GM12878 (cell line): ENCODE measurements around the gene B4GALNT4. TPM values are rescaled to one million over a fixed set of nuclear protein-coding genes. Genes with fewer than 3 reads are reported as not detected.

Experiments
- ATAC-seq: fragments of 200-7000 bp; cut with Tn5 transposase; 3 replicates; pipeline ENCODE4 v1.9.1; 2020; ENCODE audit warnings: mild to moderate bottlenecking, moderate library complexity
- BruUV-seq: library from RNA; stranded (reverse); fragments of 400-500 nt; replicated peaks from 2 replicates; lab custom pipeline; 2021; lab: Mats Ljungman, UMichigan
- CTCF ChIA-PET: fragments of 300-600 bp; sonication (Branson Sonifier 250); formaldehyde crosslinking; extraction: SDS; loops from one replicate; lab custom pipeline; 2021; ENCODE audit warnings: inconsistent platforms; lab: Yijun Ruan, JAX
- POLR2A ChIA-PET: fragments of 350-600 bp; formaldehyde crosslinking; extraction: SDS; loops from one replicate; lab custom pipeline; 2021; ENCODE audit warnings: inconsistent platforms; lab: Charles Lee
- RAD21 ChIA-PET: fragments of 300-600 bp; sonication (Branson Sonifier 250); formaldehyde crosslinking; loops from one replicate; lab custom pipeline; 2023; ENCODE audit warnings: antibody characterized with exemption; ENCODE audit not compliant: unreplicated experiment; lab: Charles Lee
- SMC1A ChIA-PET: fragments of 300-600 bp; sonication (Branson Sonifier 250); formaldehyde crosslinking; loops from one replicate; lab custom pipeline; 2023; ENCODE audit not compliant: unreplicated experiment, uncharacterized antibody; lab: Charles Lee
- DNase-seq: peaks from one replicate; pipeline ENCODE4 v3.0.0-alpha.2; 2011; ENCODE audit warnings: low read depth, low spot score
- FAIRE-seq: peaks from 3 replicates; lab custom pipeline; 2011; peaks lifted over from hg19 to GRCh38; lab: Jason Lieb, UNC
- H2AFZ ChIP-seq: 2 replicates; pipeline ENCODE4 v1.6.0; 2011; ENCODE audit warnings: low read depth, low read length, control low read depth; ENCODE audit not compliant: control insufficient read depth
- H3K27ac ChIP-seq: 2 replicates; pipeline ENCODE4 v1.5.1; 2011; ENCODE audit warnings: control low read depth; ENCODE audit not compliant: control insufficient read depth, insufficient read depth
- H3K27me3 ChIP-seq, 2 experiments: replicated peaks in 1 of 2; 2 replicates each; pipeline versions ENCODE4 v1.6.0 to v1.6.1; 2011; ENCODE audit warnings: low read length in 1 of 2; ENCODE audit not compliant: control insufficient read depth in 2 of 2, insufficient read depth in 2 of 2
- H3K36me3 ChIP-seq, 2 experiments: 2 replicates each; pipeline ENCODE4 v1.5.1; 2011; ENCODE audit warnings: low read length in 1 of 2; ENCODE audit not compliant: control insufficient read depth in 2 of 2, insufficient read depth in 2 of 2
- H3K4me1 ChIP-seq: 2 replicates; pipeline ENCODE4 v1.6.1; 2011; ENCODE audit warnings: mild to moderate bottlenecking, low read length, moderate library complexity, mixed read lengths; ENCODE audit not compliant: control insufficient read depth, insufficient read depth
- H3K4me2 ChIP-seq: 2 replicates; pipeline ENCODE4 v1.6.0; 2011; ENCODE audit warnings: control low read depth; ENCODE audit not compliant: control insufficient read depth, insufficient read depth
- H3K4me3 ChIP-seq: fragments of 200-600 bp; sonication (generic); 2 replicates; pipeline ENCODE4 v1.5.1; 2016
- H3K79me2 ChIP-seq: 2 replicates; pipeline ENCODE4 v1.6.0; 2011; ENCODE audit warnings: low read length; ENCODE audit not compliant: control insufficient read depth, insufficient read depth
- H3K9ac ChIP-seq: 2 replicates; pipeline ENCODE4 v1.8.0; 2011; ENCODE audit warnings: low read length, control low read depth, mixed read lengths; ENCODE audit not compliant: control insufficient read depth, insufficient read depth
- H3K9me3 ChIP-seq: replicated peaks from 3 replicates; pipeline ENCODE4 v1.5.1; 2011; ENCODE audit warnings: mild to moderate bottlenecking, low read length; ENCODE audit not compliant: control insufficient read depth, insufficient read depth
- H4K20me1 ChIP-seq: 2 replicates; pipeline ENCODE4 v1.6.0; 2011; ENCODE audit not compliant: control insufficient read depth, insufficient read depth
- ATF7 ChIP-seq: fragments of 450-650 bp; IDR thresholded peaks from 2 replicates; pipeline ENCODE4 v1.6.1; 2016; ENCODE audit warnings: low read depth, mild to moderate bottlenecking
- BHLHE40 ChIP-seq, 2 experiments: fragments of 450-650 bp in 1 of 2; IDR thresholded peaks; 2 replicates each; pipeline ENCODE4 v1.6.1; 2011 to 2017; ENCODE audit warnings: low read depth in 2 of 2, borderline replicate concordance in 1 of 2, improper control_type of control experiment in 1 of 2, low read length in 1 of 2, mild to moderate bottlenecking in 1 of 2
- CBX5 ChIP-seq: sonication (generic); IDR thresholded peaks from 2 replicates; pipeline ENCODE4 v1.6.1; 2016; ENCODE audit warnings: low read depth, moderate library complexity, mild to moderate bottlenecking, inconsistent platforms
- CHD1 ChIP-seq: IDR thresholded peaks from 2 replicates; pipeline ENCODE4 v1.6.1; 2012; ENCODE audit warnings: low read depth, low read length, improper control_type of control experiment
- DPF2 ChIP-seq: fragments of 450-650 bp; IDR thresholded peaks from 2 replicates; pipeline ENCODE4 v1.6.1; 2017; ENCODE audit warnings: mild to moderate bottlenecking
- GABPA ChIP-seq: IDR thresholded peaks from 2 replicates; pipeline ENCODE4 v1.6.1; 2014; ENCODE audit warnings: antibody characterized with exemption, low read depth, mild to moderate bottlenecking, inconsistent platforms
- KDM1A ChIP-seq: fragments of 200-600 bp; sonication (generic); IDR thresholded peaks from 2 replicates; pipeline ENCODE4 v1.6.1; 2016; ENCODE audit warnings: borderline replicate concordance
- MYC ChIP-seq: IDR thresholded peaks from 2 replicates; pipeline ENCODE4 v1.6.1; 2011; ENCODE audit warnings: mild to moderate bottlenecking, low read length, moderate library complexity, inconsistent platforms; ENCODE audit not compliant: insufficient read depth, insufficient replicate concordance, insufficient read length, severe bottlenecking
- PAX5 ChIP-seq: IDR thresholded peaks from 2 replicates; pipeline ENCODE4 v1.6.1; 2011; ENCODE audit warnings: low read depth, low read length, borderline replicate concordance
- POLR2AphosphoS2 ChIP-seq: IDR thresholded peaks from 2 replicates; pipeline ENCODE4 v1.6.1; 2011; ENCODE audit warnings: low read depth, mild to moderate bottlenecking, low read length, improper control_type of control experiment, moderate library complexity
- POLR2AphosphoS5 ChIP-seq: IDR thresholded peaks from 2 replicates; pipeline ENCODE4 v1.6.1; 2011; ENCODE audit warnings: mild to moderate bottlenecking, low read length, inconsistent platforms
- RELA ChIP-seq: fragments of 450-650 bp; IDR thresholded peaks from 2 replicates; pipeline ENCODE4 v1.8.0; 2014; ENCODE audit warnings: borderline replicate concordance; ENCODE audit not compliant: partially characterized antibody
- ZNF24 ChIP-seq: fragments of 450-650 bp; IDR thresholded peaks from 2 replicates; pipeline ENCODE4 v1.6.1; 2017; ENCODE audit warnings: antibody characterized with exemption, mild to moderate bottlenecking
- WGBS: methylation state at CpG from one replicate; pipeline ENCODE4 v1.1.6; 2016; ENCODE audit warnings: low lambda C conversion rate; ENCODE audit not compliant: insufficient replicate concordance, insufficient coverage; ENCODE audit errors: missing lambda C conversion rate; 5-methylcytosine and 5-hydroxymethylcytosine counted together
- in situ Hi-C: fragments of 300-500 bp; cut with MboI; formaldehyde crosslinking; loops from 9 replicates; pipeline ENCODE4 v1.14.3; 2018; ENCODE audit warnings: mixed read lengths
- intact Hi-C: fragments of 100-400 bp; cut with micrococcal nuclease; formaldehyde crosslinking; loops from one replicate; pipeline ENCODE4 v1.14.2; 2022; ENCODE audit not compliant: unreplicated experiment
- polyA plus RNA-seq, 11 experiments: library from polyadenylated mRNA; depleted of rRNA in 4 of 11; unstranded in 6 of 11; stranded (reverse) in 5 of 11; fragments of >200 nt; fragmentation: Nextera tagmentation in 4 of 11; fragmentation: Illumina TruSeq in 1 of 11; extraction: Ambion mirVana in 4 of 11; extraction: Trizol in 1 of 11; gene quantifications; 1 replicate in 1 of 11; 2 replicates in 10 of 11; pipeline versions ENCODE4 v1.2.1 to v1.2.3, GENCODE V29; 2011 to 2016; ENCODE audit warnings: inconsistent platforms in 2 of 11, missing spikeins in 2 of 11, low read depth in 1 of 11
- total RNA-seq, 4 experiments: library from RNA; depleted of rRNA in 3 of 4; stranded (reverse); fragments of >200 nt in 3 of 4; fragmentation: Illumina TruSeq in 1 of 4; extraction: Trizol in 1 of 4; gene quantifications; 2 replicates each; pipeline versions ENCODE4 v1.2.1 to v1.2.3, GENCODE V29; 2013 to 2021
- TF ChIP-seq, protein P1 (sequence below): fragments of 450-650 bp; IDR thresholded peaks from 2 replicates; pipeline ENCODE4 v1.6.1; 2016; ENCODE audit warnings: mild to moderate bottlenecking
- TF ChIP-seq, protein P2 (sequence below): IDR thresholded peaks from 2 replicates; pipeline ENCODE4 v1.6.1; 2012; ENCODE audit warnings: low read length, inconsistent platforms
- TF ChIP-seq, protein P3 (sequence below): fragments of 450-650 bp; formaldehyde crosslinking; IDR thresholded peaks from 2 replicates; pipeline ENCODE4 v1.4.0; 2020; ENCODE audit warnings: mild to moderate bottlenecking, moderate library complexity

The B4GALNT4 gene
- total and polyA plus RNA-seq, 10 of the 15 experiments (the other 5 are each of a cell fraction or from before 2014, with no cell fraction given), result 0.04 to 0.82 (median 0.40) TPM; not detected in 6

DNA sequence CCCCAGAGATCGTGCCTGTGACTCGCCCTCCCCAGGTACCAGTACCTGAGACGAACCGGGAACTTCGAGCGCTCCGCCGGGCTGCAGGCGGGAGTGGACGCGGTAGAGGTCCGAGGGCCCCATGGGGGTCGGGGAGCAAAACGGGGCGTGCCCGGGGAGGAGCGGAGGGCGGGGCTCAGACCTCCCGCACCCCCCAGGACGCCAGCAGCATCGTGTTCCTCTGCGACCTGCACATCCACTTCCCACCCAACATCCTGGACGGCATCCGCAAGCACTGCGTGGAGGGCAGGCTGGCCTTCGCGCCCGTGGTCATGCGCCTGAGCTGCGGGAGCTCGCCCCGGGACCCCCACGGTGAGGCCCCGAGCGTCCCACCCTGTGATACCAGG, 10.8 kb downstream of the B4GALNT4 start (continued):
- TF ChIP-seq, protein P1, sequence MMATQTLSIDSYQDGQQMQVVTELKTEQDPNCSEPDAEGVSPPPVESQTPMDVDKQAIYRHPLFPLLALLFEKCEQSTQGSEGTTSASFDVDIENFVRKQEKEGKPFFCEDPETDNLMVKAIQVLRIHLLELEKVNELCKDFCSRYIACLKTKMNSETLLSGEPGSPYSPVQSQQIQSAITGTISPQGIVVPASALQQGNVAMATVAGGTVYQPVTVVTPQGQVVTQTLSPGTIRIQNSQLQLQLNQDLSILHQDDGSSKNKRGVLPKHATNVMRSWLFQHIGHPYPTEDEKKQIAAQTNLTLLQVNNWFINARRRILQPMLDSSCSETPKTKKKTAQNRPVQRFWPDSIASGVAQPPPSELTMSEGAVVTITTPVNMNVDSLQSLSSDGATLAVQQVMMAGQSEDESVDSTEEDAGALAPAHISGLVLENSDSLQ, result no peak
- TF ChIP-seq, protein P2, sequence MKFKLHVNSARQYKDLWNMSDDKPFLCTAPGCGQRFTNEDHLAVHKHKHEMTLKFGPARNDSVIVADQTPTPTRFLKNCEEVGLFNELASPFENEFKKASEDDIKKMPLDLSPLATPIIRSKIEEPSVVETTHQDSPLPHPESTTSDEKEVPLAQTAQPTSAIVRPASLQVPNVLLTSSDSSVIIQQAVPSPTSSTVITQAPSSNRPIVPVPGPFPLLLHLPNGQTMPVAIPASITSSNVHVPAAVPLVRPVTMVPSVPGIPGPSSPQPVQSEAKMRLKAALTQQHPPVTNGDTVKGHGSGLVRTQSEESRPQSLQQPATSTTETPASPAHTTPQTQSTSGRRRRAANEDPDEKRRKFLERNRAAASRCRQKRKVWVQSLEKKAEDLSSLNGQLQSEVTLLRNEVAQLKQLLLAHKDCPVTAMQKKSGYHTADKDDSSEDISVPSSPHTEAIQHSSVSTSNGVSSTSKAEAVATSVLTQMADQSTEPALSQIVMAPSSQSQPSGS, result no peak
- TF ChIP-seq GABPA (no peak), POLR2AphosphoS2 (no peak), ZNF24 (no peak), MYC (no peak)

DNA sequence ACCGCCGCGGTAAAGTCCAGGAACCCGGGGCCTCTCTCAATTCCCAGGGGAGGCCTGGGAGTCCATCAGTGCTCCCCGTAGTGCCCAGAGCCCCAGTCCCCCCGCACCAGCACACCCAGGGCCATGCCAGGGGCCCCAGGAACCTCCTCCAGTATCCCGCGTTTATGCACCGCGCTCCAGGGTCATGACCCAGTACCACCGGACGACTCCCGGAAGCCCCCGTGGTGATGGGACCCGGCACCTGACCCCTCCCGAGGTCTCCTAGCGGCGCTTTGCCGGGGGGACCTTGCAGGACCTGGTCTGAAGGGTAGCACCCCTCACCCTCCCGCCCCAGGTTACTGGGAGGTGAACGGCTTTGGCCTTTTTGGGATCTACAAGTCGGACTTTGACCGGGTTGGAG, 11.2 kb downstream of the B4GALNT4 start:
- H3K27ac ChIP-seq, result no peak overlapping the region
- no peaks in the 10 kb centered on the region for H3K4me1 ChIP-seq
- no peaks in the 10 kb centered on the region for H3K79me2 ChIP-seq
- no peak overlapping the region for H3K4me3 ChIP-seq
- no peaks in the 10 kb centered on the region for H3K9me3 ChIP-seq
- H3K27me3 ChIP-seq, result no peaks in the 10 kb centered on the region
- ChIA-PET RAD21 (no interaction called here), POLR2A (no interaction called here), SMC1A (no interaction called here), CTCF (no interaction called here)
- WGBS, result 68% methylated on average over 23 of the region's 23 CpGs
- H2AFZ ChIP-seq, result no peak overlapping the region
- TF ChIP-seq POLR2AphosphoS5 (no peak), KDM1A (no peak), CHD1 (no peak), POLR2AphosphoS2 (no peak), PAX5 (no peak), ATF7 (no peak), BHLHE40 (IDR thresholded peaks at IDR 0.05; ENCODE audit: borderline replicate concordance in 1 of 2, low read depth in 2 of 2, low read length in 1 of 2) (no peak), DPF2 (no peak), CBX5 (no peak), RELA (no peak)
- TF ChIP-seq, protein P3, sequence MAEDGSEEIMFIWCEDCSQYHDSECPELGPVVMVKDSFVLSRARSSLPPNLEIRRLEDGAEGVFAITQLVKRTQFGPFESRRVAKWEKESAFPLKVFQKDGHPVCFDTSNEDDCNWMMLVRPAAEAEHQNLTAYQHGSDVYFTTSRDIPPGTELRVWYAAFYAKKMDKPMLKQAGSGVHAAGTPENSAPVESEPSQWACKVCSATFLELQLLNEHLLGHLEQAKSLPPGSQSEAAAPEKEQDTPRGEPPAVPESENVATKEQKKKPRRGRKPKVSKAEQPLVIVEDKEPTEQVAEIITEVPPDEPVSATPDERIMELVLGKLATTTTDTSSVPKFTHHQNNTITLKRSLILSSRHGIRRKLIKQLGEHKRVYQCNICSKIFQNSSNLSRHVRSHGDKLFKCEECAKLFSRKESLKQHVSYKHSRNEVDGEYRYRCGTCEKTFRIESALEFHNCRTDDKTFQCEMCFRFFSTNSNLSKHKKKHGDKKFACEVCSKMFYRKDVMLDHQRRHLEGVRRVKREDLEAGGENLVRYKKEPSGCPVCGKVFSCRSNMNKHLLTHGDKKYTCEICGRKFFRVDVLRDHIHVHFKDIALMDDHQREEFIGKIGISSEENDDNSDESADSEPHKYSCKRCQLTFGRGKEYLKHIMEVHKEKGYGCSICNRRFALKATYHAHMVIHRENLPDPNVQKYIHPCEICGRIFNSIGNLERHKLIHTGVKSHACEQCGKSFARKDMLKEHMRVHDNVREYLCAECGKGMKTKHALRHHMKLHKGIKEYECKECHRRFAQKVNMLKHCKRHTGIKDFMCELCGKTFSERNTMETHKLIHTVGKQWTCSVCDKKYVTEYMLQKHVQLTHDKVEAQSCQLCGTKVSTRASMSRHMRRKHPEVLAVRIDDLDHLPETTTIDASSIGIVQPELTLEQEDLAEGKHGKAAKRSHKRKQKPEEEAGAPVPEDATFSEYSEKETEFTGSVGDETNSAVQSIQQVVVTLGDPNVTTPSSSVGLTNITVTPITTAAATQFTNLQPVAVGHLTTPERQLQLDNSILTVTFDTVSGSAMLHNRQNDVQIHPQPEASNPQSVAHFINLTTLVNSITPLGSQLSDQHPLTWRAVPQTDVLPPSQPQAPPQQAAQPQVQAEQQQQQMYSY, result no peak
- intact Hi-C loops, result no loop called here
- H4K20me1 ChIP-seq, result no peaks in the 10 kb centered on the region
- H3K4me2 ChIP-seq, result no peak overlapping the region
- in situ Hi-C loops, result no loop called here
- ATAC-seq (no peak), FAIRE-seq (no peak), DNase-seq (no peak)
- H3K36me3 ChIP-seq, result no peaks in the 10 kb centered on the region
- H3K9ac ChIP-seq, result no peak overlapping the region
- no TSS peak for BruUV-seq
